NCI-H1436 treated with DMSO at 0.1 percent for 48 hours (cell line): ENCODE measurements around the gene METTL26.
A peak's percentile ranks its signal among the peaks of the same experiment; 100 is the strongest.

Experiments used
- DNase-seq: peaks from one replicate; lab custom pipeline; 2025; lab: John Stamatoyannopoulos, UW

METTL26 gene

GRCh38 chr16:674968-675883, 39.1 kb upstream of the METTL26 start, which contains the start of gene RHBDL1:
Gene RHBDL1 (plus strand): TSS chr16:675671. CDS start chr16:675791, 120 bp downstream.
- no peak for DNase-seq

GRCh38 chr16:674214-674881, 38.2 kb upstream of the METTL26 start:
- DNase-seq: no peak

- no peak for DNase-seq
These were observed 37.4 kb upstream of the METTL26 start for GRCh38 chr16:673399-673991.

GRCh38 chr16:672851-673250, 36.7 kb upstream of the METTL26 start:
- DNase-seq: no peak

- DNase-seq: no peak
These were observed 36.3 kb upstream of the METTL26 start for GRCh38 chr16:672371-672770.

GRCh38 chr16:671353-672131, 35.4 kb upstream of the METTL26 start:
- no peak for DNase-seq

- DNase-seq: no peak
These were observed 34.6 kb upstream of the METTL26 start for GRCh38 chr16:670485-671352.

- no peak for DNase-seq
These were observed 33.6 kb upstream of the METTL26 start for GRCh38 chr16:669666-670065.

GRCh38 chr16:668519-669171, 32.5 kb upstream of the METTL26 start:
- no peak for DNase-seq

GRCh38 chr16:667780-668518, 31.8 kb upstream of the METTL26 start, which contains the start of gene RHOT2:
Gene RHOT2 (plus strand): TSS chr16:668132. CDS start chr16:668200, 68 bp downstream.
- peak; percentile 10 for DNase-seq

- no peak for DNase-seq
These were observed 31.1 kb upstream of the METTL26 start for GRCh38 chr16:667113-667779.

- no peak for DNase-seq
These were observed 30.5 kb upstream of the METTL26 start for GRCh38 chr16:666572-666971.

- no peak for DNase-seq
These were observed 26.5 kb upstream of the METTL26 start for GRCh38 chr16:662597-662996.

GRCh38 chr16:662095-662494, 26.0 kb upstream of the METTL26 start:
- no peak for DNase-seq

GRCh38 chr16:661184-661821, 25.2 kb upstream of the METTL26 start:
- DNase-seq: no peak

GRCh38 chr16:660459-661183, 24.5 kb upstream of the METTL26 start:
- no peak for DNase-seq

GRCh38 chr16:660132-660458, 24.0 kb upstream of the METTL26 start:
- DNase-seq: no peak

- DNase-seq: no peak
These were observed 23.5 kb upstream of the METTL26 start for GRCh38 chr16:659618-660017.
